ENCODE results near the gene KRTAP29-1. TPM values are rescaled to one million over a fixed set of nuclear protein-coding genes. Genes with fewer than 3 reads are reported as not detected.

Gene KRTAP29-1
- total and polyA plus RNA-seq, 2 experiments from 2014 or later: not detected

DNA sequence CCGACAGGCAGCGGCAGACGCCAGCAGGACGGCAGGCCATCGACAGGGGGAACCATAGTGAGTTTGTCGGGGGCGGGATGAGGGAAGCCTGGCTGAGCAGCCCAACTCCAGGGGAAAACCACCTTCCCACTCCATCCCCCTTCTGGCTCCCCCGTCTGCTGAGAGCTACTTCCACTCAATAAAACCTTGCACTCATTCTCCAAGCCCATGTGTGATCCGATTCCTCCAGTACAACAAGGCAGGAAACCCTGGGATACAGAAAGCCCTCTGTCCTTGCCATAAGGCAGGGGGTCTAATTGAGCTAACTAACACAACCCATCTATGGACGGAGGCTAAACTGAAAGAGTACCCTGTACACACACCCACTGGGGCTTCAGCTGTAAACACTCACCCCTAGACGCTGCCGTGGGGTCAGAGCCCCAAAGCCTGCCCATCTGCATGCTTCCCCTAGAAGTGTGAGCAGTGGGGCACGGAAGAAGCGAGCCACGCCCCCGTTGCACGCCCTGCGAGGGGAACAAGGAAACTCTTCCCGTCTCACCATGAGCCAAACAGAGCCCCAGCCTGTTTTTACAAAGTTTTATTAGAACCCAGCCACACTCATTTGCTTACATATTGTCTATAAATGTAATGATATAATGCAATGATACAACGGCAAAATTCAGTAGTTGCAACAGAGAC lies 4.1 kb downstream of the KRTAP29-1 start:
- DNase-seq (ENCODE audit: low read depth in 1 of 2, low spot score in 1 of 2): no peak
- Histone ChIP-seq H3K27me3 (no peaks in the 10 kb centered on the region), H3K4me1 (ENCODE audit: low read depth) (no peaks in the 10 kb centered on the region), H3K27ac (no peak overlapping the region), H3K36me3 (no peaks in the 10 kb centered on the region), H3K4me3 (no peak overlapping the region), H3K9me3 (ENCODE audit: low read depth) (no peaks in the 10 kb centered on the region)
- TF ChIP-seq, protein P1, sequence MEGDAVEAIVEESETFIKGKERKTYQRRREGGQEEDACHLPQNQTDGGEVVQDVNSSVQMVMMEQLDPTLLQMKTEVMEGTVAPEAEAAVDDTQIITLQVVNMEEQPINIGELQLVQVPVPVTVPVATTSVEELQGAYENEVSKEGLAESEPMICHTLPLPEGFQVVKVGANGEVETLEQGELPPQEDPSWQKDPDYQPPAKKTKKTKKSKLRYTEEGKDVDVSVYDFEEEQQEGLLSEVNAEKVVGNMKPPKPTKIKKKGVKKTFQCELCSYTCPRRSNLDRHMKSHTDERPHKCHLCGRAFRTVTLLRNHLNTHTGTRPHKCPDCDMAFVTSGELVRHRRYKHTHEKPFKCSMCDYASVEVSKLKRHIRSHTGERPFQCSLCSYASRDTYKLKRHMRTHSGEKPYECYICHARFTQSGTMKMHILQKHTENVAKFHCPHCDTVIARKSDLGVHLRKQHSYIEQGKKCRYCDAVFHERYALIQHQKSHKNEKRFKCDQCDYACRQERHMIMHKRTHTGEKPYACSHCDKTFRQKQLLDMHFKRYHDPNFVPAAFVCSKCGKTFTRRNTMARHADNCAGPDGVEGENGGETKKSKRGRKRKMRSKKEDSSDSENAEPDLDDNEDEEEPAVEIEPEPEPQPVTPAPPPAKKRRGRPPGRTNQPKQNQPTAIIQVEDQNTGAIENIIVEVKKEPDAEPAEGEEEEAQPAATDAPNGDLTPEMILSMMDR (IDR thresholded peaks at IDR 0.05; ENCODE audit: low read depth, low read length): no peak

DNA sequence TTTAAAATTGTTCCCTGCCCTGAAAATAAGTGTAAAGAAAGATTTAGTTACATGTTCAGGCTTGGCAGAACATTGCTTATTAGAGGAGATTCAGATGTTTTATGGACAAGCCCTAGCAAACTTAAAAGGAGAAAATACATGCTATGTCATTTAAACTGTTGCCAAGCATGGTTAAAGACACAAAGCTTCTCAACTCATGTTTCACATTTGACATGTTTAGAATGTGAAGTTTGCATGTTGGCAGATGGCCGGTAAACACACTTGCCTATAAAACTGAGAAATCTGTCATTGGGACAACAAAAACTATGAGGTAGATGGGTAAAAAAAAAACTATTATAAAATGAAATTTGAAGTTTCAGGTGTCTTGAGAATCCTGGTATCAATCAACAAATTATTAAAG lies 5.8 kb downstream of the KRTAP29-1 start:
- Histone ChIP-seq H3K9me3 (ENCODE audit: low read depth) (no peaks in the 10 kb centered on the region), H3K4me1 (ENCODE audit: low read depth) (no peaks in the 10 kb centered on the region), H3K27ac (no peak overlapping the region)

DNA sequence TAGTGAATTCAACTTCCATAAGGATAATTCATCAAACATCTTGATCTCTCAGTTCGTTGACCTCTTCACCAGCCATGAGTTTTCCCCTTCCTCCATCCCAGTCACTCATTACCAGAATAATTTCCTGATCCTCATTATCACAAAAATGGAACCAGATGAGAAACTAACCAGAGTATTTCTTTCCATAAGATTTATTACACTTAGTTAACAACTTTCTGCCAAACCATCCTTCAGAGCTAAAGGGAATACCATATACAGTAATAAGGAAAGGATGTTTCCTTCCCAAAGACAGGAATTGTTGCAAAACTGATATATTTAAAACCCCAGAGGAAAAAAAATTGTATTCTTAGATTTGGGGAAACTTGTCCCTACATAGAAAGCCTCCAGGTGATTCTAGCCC lies 8.6 kb downstream of the KRTAP29-1 start:
- TF ChIP-seq, protein P1 (IDR thresholded peaks at IDR 0.05; ENCODE audit: low read depth, low read length): no peak

More for the DNA sequence above, 5.8 kb downstream of the KRTAP29-1 start:
- TF ChIP-seq, protein P1 (IDR thresholded peaks at IDR 0.05; ENCODE audit: low read depth, low read length): no peak
- no peaks in the 10 kb centered on the region for H3K27me3 ChIP-seq
- no peak overlapping the region for H3K4me3 ChIP-seq
- no peak for DNase-seq (ENCODE audit: low read depth in 1 of 2, low spot score in 1 of 2)
- H3K36me3 ChIP-seq: no peaks in the 10 kb centered on the region

DNA sequence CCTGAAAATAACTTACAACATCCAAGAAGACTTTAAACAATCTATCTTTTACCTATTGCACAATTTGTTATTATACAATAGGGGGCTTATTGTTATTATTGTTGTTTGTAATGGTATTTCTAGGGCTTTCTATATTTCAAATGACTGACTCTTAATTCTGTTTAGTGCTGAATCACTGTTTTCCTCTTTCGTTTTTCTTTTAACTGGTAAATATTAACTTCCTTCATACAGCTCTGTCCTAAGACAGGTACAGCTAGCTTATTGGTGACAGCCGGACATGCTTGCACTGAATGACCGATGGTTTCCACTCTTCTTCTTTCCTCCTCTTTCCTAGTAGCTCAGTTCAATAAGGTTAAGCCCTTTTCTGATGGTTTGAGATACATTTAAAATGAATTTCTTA lies 15.6 kb downstream of the KRTAP29-1 start:
- Histone ChIP-seq H3K27me3 (no peaks in the 10 kb centered on the region), H3K4me3 (no peak overlapping the region), H3K36me3 (no peaks in the 10 kb centered on the region), H3K4me1 (ENCODE audit: low read depth) (no peaks in the 10 kb centered on the region), H3K9me3 (ENCODE audit: low read depth) (no peaks in the 10 kb centered on the region), H3K27ac (no peak overlapping the region)
- TF ChIP-seq, protein P1 (IDR thresholded peaks at IDR 0.05; ENCODE audit: low read depth, low read length): no peak
- no peak for DNase-seq (ENCODE audit: low read depth in 1 of 2, low spot score in 1 of 2)

More for the DNA sequence above, 8.6 kb downstream of the KRTAP29-1 start:
- Histone ChIP-seq H3K9me3 (ENCODE audit: low read depth) (no peaks in the 10 kb centered on the region), H3K27ac (no peak overlapping the region), H3K36me3 (no peaks in the 10 kb centered on the region), H3K27me3 (no peaks in the 10 kb centered on the region), H3K4me3 (no peak overlapping the region), H3K4me1 (ENCODE audit: low read depth) (no peaks in the 10 kb centered on the region)
- no peak for DNase-seq (ENCODE audit: low read depth in 1 of 2, low spot score in 1 of 2)

DNA sequence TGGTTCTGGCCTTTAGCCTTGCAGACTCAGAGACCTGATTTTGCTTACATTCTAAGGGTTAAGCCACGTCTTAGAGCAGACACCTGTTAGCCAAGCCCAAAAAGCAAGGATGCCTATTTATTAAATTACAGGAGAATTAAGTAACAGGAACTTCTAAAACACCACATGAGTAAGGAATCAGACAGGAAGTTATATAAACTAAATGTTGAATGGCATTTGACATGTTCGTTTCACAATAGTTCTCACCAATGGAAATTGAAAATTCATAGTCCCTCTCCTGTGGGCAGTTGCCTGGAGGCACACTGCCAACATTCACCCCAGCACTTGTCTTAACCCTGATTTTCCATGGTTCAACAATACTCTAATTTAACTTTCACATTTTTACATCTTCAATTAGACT lies 18.1 kb downstream of the KRTAP29-1 start:
- no peaks in the 10 kb centered on the region for H3K4me1 ChIP-seq (ENCODE audit: low read depth)
- H3K9me3 ChIP-seq (ENCODE audit: low read depth): no peaks in the 10 kb centered on the region
- H3K27me3 ChIP-seq: no peaks in the 10 kb centered on the region
- H3K27ac ChIP-seq: no peak overlapping the region
- DNase-seq (ENCODE audit: low read depth in 1 of 2, low spot score in 1 of 2): no peak
- TF ChIP-seq, protein P1 (IDR thresholded peaks at IDR 0.05; ENCODE audit: low read depth, low read length): no peak
- no peaks in the 10 kb centered on the region for H3K36me3 ChIP-seq
- H3K4me3 ChIP-seq: no peak overlapping the region

All from cardiac muscle cell (in vitro differentiated cells and primary cell).